Measurements from ENCODE around the gene RAD51B. TPM values are rescaled to one million over a fixed set of nuclear protein-coding genes. Genes with fewer than 3 reads are reported as not detected.
A peak's percentile ranks its signal among the peaks of the same experiment; 100 is the strongest.

Gene RAD51B
- total RNA-seq, 1 experiment from 2014 or later, result 16.7 TPM

- H2BK15ac ChIP-seq (ENCODE audit: low read depth, low read length), result no peak overlapping the region
- no peaks in the 10 kb centered on the region for H3K79me1 ChIP-seq (ENCODE audit: insufficient read depth, low read depth, low read length, poor library complexity, severe bottlenecking)
- WGBS (ENCODE audit: extremely low coverage, insufficient read length, low lambda C conversion rate), result no CpG with 5 or more reads among the region's 4 CpGs
- H2BK20ac ChIP-seq (ENCODE audit: low read depth, low read length, poor library complexity, severe bottlenecking), result no peak overlapping the region
- no peak overlapping the region for H3K4me2 ChIP-seq (ENCODE audit: insufficient read depth, insufficient read length, low read length)
- no peak overlapping the region for H3K4me3 Mint-ChIP-seq
- H4K5ac ChIP-seq (ENCODE audit: insufficient read length, low read depth, low read length), result no peak overlapping the region
- peaks cover 4% of the 10 kb centered on the region; the same call in 1 of the 2 replicates for H3K4me1 ChIP-seq (ENCODE audit: insufficient read depth, low read length)
- no peak overlapping the region for H3T11ph ChIP-seq (ENCODE audit: low read length)
- H2BK5ac ChIP-seq (ENCODE audit: insufficient read length, low read length), result no peak overlapping the region
- H3K9ac ChIP-seq (ENCODE audit: extremely low read depth, insufficient read length, low read length), result no peak overlapping the region
- no peak overlapping the region for H3K56ac ChIP-seq (ENCODE audit: insufficient read length, low read depth, low read length)
- peaks cover 51 to 59% of the 10 kb centered on the region in 2 experiments for H3K4me1 Mint-ChIP-seq
- no peak overlapping the region for H3K14ac ChIP-seq (ENCODE audit: insufficient read depth, low read length)
- H3K27ac Mint-ChIP-seq, result peak overlapping the region; percentile 37 to 98 (median 62)
- no peaks in the 10 kb centered on the region for H3K79me2 ChIP-seq (ENCODE audit: insufficient read depth, low read length)
- no peak overlapping the region for H2BK12ac ChIP-seq (ENCODE audit: insufficient read length, low read depth, low read length)
- no peak overlapping the region for H2BK120ac ChIP-seq (ENCODE audit: low read depth, low read length, poor library complexity, severe bottlenecking)
- H3K18ac ChIP-seq (ENCODE audit: insufficient read length, low read depth, low read length), result no peak overlapping the region
- H4K91ac ChIP-seq (ENCODE audit: insufficient read length, low read depth, low read length), result no peak overlapping the region
- no peak for DNase-seq
- no peaks in the 10 kb centered on the region for H4K20me1 ChIP-seq (ENCODE audit: control insufficient read depth, insufficient read depth, insufficient read length)
- no peaks in the 10 kb centered on the region for H3K9me3 Mint-ChIP-seq
- no peak overlapping the region for H3K4ac ChIP-seq (ENCODE audit: low read depth, low read length)
- H3K36me3 Mint-ChIP-seq (ENCODE audit: insufficient read depth in 1 of 3, low read depth in 3 of 3), result no peaks in the 10 kb centered on the region
- H3K9me3 ChIP-seq (ENCODE audit: control insufficient read depth, low read depth, low read length), result no peaks in the 10 kb centered on the region
- H3K27me3 Mint-ChIP-seq (ENCODE audit: low read depth), result no peaks in the 10 kb centered on the region; the same call in 1 of the 2 replicates
- H4K8ac ChIP-seq (replicated peaks; ENCODE audit: insufficient read length, low read depth, low read length), result no peak overlapping the region
- H3K23ac ChIP-seq (ENCODE audit: insufficient read length, low read depth, low read length), result no peak overlapping the region
- H3K27me3 ChIP-seq (ENCODE audit: insufficient read depth, low read length), result no peaks in the 10 kb centered on the region
- H3K27ac ChIP-seq (ENCODE audit: insufficient read length, low read depth, low read length), result no peak overlapping the region
- no peak overlapping the region for H2AFZ ChIP-seq (ENCODE audit: low read length)
- H3K23me2 ChIP-seq (ENCODE audit: insufficient read length, low read depth, low read length, poor library complexity, severe bottlenecking), result no peaks in the 10 kb centered on the region
- TF ChIP-seq CTCF (conservative IDR thresholded peaks at IDR 0.05), result no peak
- no peak overlapping the region for H2AK5ac ChIP-seq (ENCODE audit: insufficient read length, low read length)
Measured at GRCh38 chr14:67940486-67941455, 121.2 kb downstream of the RAD51B start.
